H9 (cell line): ENCODE measurements around the gene VAV3. TPM values are rescaled to one million over a fixed set of nuclear protein-coding genes. Genes with fewer than 3 reads are reported as not detected.

Source experiments
- DNase-seq: peaks from one replicate; pipeline ENCODE4 v3.0.0-alpha.2; 2017
- H2AFZ ChIP-seq: one replicate; pipeline ENCODE4 v1.6.1; 2013; ENCODE audit warnings: mild to moderate bottlenecking, low read length, control low read depth, moderate library complexity
- H2AK5ac ChIP-seq: 2 replicates; pipeline ENCODE4 v1.6.1; 2013; ENCODE audit warnings: low read length, control low read depth, mixed read lengths; ENCODE audit not compliant: insufficient read length
- H2BK120ac ChIP-seq: one replicate; pipeline ENCODE4 v1.6.1; 2013; ENCODE audit warnings: low read depth, mild to moderate bottlenecking, low read length, control low read depth, inconsistent platforms; ENCODE audit not compliant: poor library complexity, severe bottlenecking
- H2BK12ac ChIP-seq: 2 replicates; pipeline ENCODE4 v1.6.1; 2013; ENCODE audit warnings: low read length, control low read depth, mixed read lengths, low read depth; ENCODE audit not compliant: insufficient read length
- H2BK15ac ChIP-seq: 2 replicates; pipeline ENCODE4 v1.6.1; 2013; ENCODE audit warnings: low read depth, low read length, control low read depth
- H2BK20ac ChIP-seq: one replicate; pipeline ENCODE4 v1.6.1; 2013; ENCODE audit warnings: low read depth, mild to moderate bottlenecking, low read length, control low read depth, inconsistent platforms; ENCODE audit not compliant: poor library complexity, severe bottlenecking
- H2BK5ac ChIP-seq: 2 replicates; pipeline ENCODE4 v1.6.1; 2013; ENCODE audit warnings: low read length, control low read depth, mixed read lengths; ENCODE audit not compliant: insufficient read length
- H3K14ac ChIP-seq: 2 replicates; pipeline ENCODE4 v1.6.1; 2013; ENCODE audit warnings: low read length, control low read depth; ENCODE audit not compliant: insufficient read depth
- H3K18ac ChIP-seq: 2 replicates; pipeline ENCODE4 v1.6.1; 2013; ENCODE audit warnings: low read depth, mild to moderate bottlenecking, mixed read lengths, low read length, control low read depth; ENCODE audit not compliant: insufficient read length
- H3K23ac ChIP-seq: 2 replicates; pipeline ENCODE4 v1.6.1; 2013; ENCODE audit warnings: low read length, control low read depth, mixed read lengths, low read depth; ENCODE audit not compliant: insufficient read length
- H3K23me2 ChIP-seq: 2 replicates; pipeline ENCODE4 v1.6.1; 2013; ENCODE audit warnings: low read depth, mild to moderate bottlenecking, mixed read lengths, low read length, control low read depth; ENCODE audit not compliant: insufficient read length, poor library complexity, severe bottlenecking
- H3K27ac ChIP-seq: 2 replicates; pipeline ENCODE4 v1.5.1; 2013; ENCODE audit warnings: low read length, control low read depth, mixed read lengths, low read depth; ENCODE audit not compliant: insufficient read length
- H3K27me3 ChIP-seq: 2 replicates; pipeline ENCODE4 v1.6.1; 2013; ENCODE audit warnings: low read length, control low read depth, inconsistent platforms; ENCODE audit not compliant: insufficient read depth
- H3K4ac ChIP-seq: 2 replicates; pipeline ENCODE4 v1.6.1; 2013; ENCODE audit warnings: low read depth, mild to moderate bottlenecking, control low read depth, inconsistent platforms, low read length, moderate library complexity
- H3K4me1 ChIP-seq: 2 replicates; pipeline ENCODE4 v1.6.1; 2013; ENCODE audit warnings: low read length, control low read depth, inconsistent platforms; ENCODE audit not compliant: insufficient read depth
- H3K4me2 ChIP-seq: 2 replicates; pipeline ENCODE4 v1.6.1; 2013; ENCODE audit warnings: low read length, control low read depth, mixed read lengths; ENCODE audit not compliant: insufficient read length, insufficient read depth
- H3K56ac ChIP-seq: 2 replicates; pipeline ENCODE4 v1.6.1; 2013; ENCODE audit warnings: low read depth, mild to moderate bottlenecking, mixed read lengths, low read length, control low read depth; ENCODE audit not compliant: insufficient read length
- H3K79me1 ChIP-seq: 2 replicates; pipeline ENCODE4 v1.6.1; 2013; ENCODE audit warnings: low read depth, mild to moderate bottlenecking, moderate library complexity, low read length, control low read depth, inconsistent platforms; ENCODE audit not compliant: insufficient read depth, poor library complexity, severe bottlenecking
- H3K79me2 ChIP-seq: 2 replicates; pipeline ENCODE4 v1.6.1; 2013; ENCODE audit warnings: low read length, control low read depth, inconsistent platforms; ENCODE audit not compliant: insufficient read depth
- H3K9ac ChIP-seq: 2 replicates; pipeline ENCODE4 v1.6.1; 2013; ENCODE audit warnings: low read length, control low read depth, mixed read lengths; ENCODE audit not compliant: insufficient read length; ENCODE audit errors: extremely low read depth
- H3K9me3 ChIP-seq: one replicate; pipeline ENCODE4 v1.6.1; 2013; ENCODE audit warnings: low read depth, low read length, inconsistent platforms; ENCODE audit not compliant: control insufficient read depth
- H3T11ph ChIP-seq: one replicate; pipeline ENCODE4 v1.6.1; 2013; ENCODE audit warnings: mild to moderate bottlenecking, low read length, control low read depth, inconsistent platforms
- H4K20me1 ChIP-seq: one replicate; pipeline ENCODE4 v1.6.1; 2013; ENCODE audit not compliant: control insufficient read depth, insufficient read length, insufficient read depth
- H4K5ac ChIP-seq: 2 replicates; pipeline ENCODE4 v1.6.1; 2013; ENCODE audit warnings: low read depth, mild to moderate bottlenecking, mixed read lengths, low read length, control low read depth; ENCODE audit not compliant: insufficient read length
- H4K8ac ChIP-seq: replicated peaks from 2 replicates; pipeline ENCODE4 v1.6.1; 2013; ENCODE audit warnings: low read length, control low read depth, mixed read lengths, low read depth; ENCODE audit not compliant: insufficient read length
- H4K91ac ChIP-seq: 2 replicates; pipeline ENCODE4 v1.6.1; 2013; ENCODE audit warnings: low read depth, mild to moderate bottlenecking, moderate library complexity, mixed read lengths, low read length, control low read depth; ENCODE audit not compliant: insufficient read length
- H3K27ac Mint-ChIP-seq, 3 experiments: 2 replicates in 2 of 3; 3 replicates in 1 of 3; pipeline ENCODE4 v1.8.0; 2020 to 2021; ENCODE audit warnings: mixed read lengths in 3 of 3, mild to moderate bottlenecking in 1 of 3, moderate library complexity in 1 of 3
- H3K27me3 Mint-ChIP-seq: 2 replicates; pipeline ENCODE4 v1.8.0; 2021; ENCODE audit warnings: low read depth, mild to moderate bottlenecking, moderate library complexity, mixed read lengths
- H3K36me3 Mint-ChIP-seq, 3 experiments: 2 replicates in 2 of 3; 3 replicates in 1 of 3; pipeline ENCODE4 v1.8.0; 2020 to 2021; ENCODE audit warnings: low read depth in 3 of 3, mixed read lengths in 3 of 3; ENCODE audit not compliant: insufficient read depth in 1 of 3
- H3K4me1 Mint-ChIP-seq, 2 experiments: 2 replicates each; pipeline ENCODE4 v1.8.0; 2020; ENCODE audit warnings: mixed read lengths in 2 of 2
- H3K4me3 Mint-ChIP-seq, 2 experiments: 2 replicates in 1 of 2; 3 replicates in 1 of 2; pipeline ENCODE4 v1.8.0; 2020 to 2021; ENCODE audit warnings: mild to moderate bottlenecking in 2 of 2, mixed read lengths in 2 of 2, moderate library complexity in 1 of 2
- H3K9me3 Mint-ChIP-seq, 2 experiments: 2 replicates in 1 of 2; 3 replicates in 1 of 2; pipeline ENCODE4 v1.8.0; 2020; ENCODE audit warnings: mild to moderate bottlenecking in 2 of 2, mixed read lengths in 2 of 2, moderate library complexity in 1 of 2
- CTCF ChIP-seq: fragments of 200-600 bp; sonication (generic); conservative IDR thresholded peaks from 3 replicates; pipeline ENCODE4 v1.8.0; 2021; ENCODE audit warnings: antibody characterized with exemption, mild to moderate bottlenecking
- WGBS: extraction: QIAGEN DNeasy Blood & Tissue Kit; methylation state at CpG from one replicate; pipeline ENCODE4 v1.1.7; 2013; ENCODE audit warnings: missing lambda C conversion rate, low lambda C conversion rate, mixed read lengths; ENCODE audit not compliant: insufficient read length; ENCODE audit errors: extremely low coverage; 5-methylcytosine and 5-hydroxymethylcytosine counted together
- total RNA-seq: library from RNA; stranded (reverse); gene quantifications from 2 replicates; pipeline ENCODE4 v1.2.1, GENCODE V29; 2021

VAV3 gene
- total RNA-seq, 1 experiment from 2014 or later, result 5.1 TPM

GRCh38 chr1:107817935-107818334 is 147.0 kb downstream of the VAV3 start:
- H3K27ac ChIP-seq, result no peak overlapping the region
- H2BK120ac ChIP-seq, result no peak overlapping the region
- peaks cover 2% of the 10 kb centered on the region; the same call in 1 of the 2 replicates for H3K4me1 ChIP-seq
- Mint-ChIP-seq H3K27ac (peak overlapping the region in 1 of 3 experiments; percentile 79; a peak in 2 of 7 replicates), H3K9me3 (no peaks in the 10 kb centered on the region), H3K4me1 (peaks cover 24 to 30% of the 10 kb centered on the region in 2 experiments), H3K27me3 (no peaks in the 10 kb centered on the region), H3K4me3 (no peak overlapping the region), H3K36me3 (peaks cover 0 to 18% (median 3%) of the 10 kb centered on the region in 3 experiments; a peak in 3 of 7 replicates)
- H2BK5ac ChIP-seq, result no peak overlapping the region
- H3K9ac ChIP-seq, result no peak overlapping the region
- H3K9me3 ChIP-seq, result no peaks in the 10 kb centered on the region
- no peak overlapping the region for H3K18ac ChIP-seq
- H3K4me2 ChIP-seq, result no peak overlapping the region
- H3K23me2 ChIP-seq, result no peaks in the 10 kb centered on the region
- no peak overlapping the region for H4K91ac ChIP-seq
- no peak overlapping the region for H2AFZ ChIP-seq
- H3K14ac ChIP-seq, result no peak overlapping the region
- H3K79me2 ChIP-seq, result no peaks in the 10 kb centered on the region
- no peak overlapping the region for H4K5ac ChIP-seq
- no peak overlapping the region for H3K56ac ChIP-seq
- H3K4ac ChIP-seq, result no peak overlapping the region
- H3T11ph ChIP-seq, result no peak overlapping the region
- no peak overlapping the region for H4K8ac ChIP-seq
- H2AK5ac ChIP-seq, result no peak overlapping the region
- no peak overlapping the region for H3K23ac ChIP-seq
- no peak overlapping the region for H2BK20ac ChIP-seq
- H2BK12ac ChIP-seq, result no peak overlapping the region
- H4K20me1 ChIP-seq, result no peaks in the 10 kb centered on the region
- no peaks in the 10 kb centered on the region for H3K27me3 ChIP-seq
- H2BK15ac ChIP-seq, result no peak overlapping the region
- H3K79me1 ChIP-seq, result no peaks in the 10 kb centered on the region
- no peak for TF ChIP-seq CTCF
- WGBS, result no CpG with 5 or more reads among the region's 2 CpGs
- DNase-seq, result no peak
